ENCODE results near the gene FCN2.

FCN2 gene

DNA sequence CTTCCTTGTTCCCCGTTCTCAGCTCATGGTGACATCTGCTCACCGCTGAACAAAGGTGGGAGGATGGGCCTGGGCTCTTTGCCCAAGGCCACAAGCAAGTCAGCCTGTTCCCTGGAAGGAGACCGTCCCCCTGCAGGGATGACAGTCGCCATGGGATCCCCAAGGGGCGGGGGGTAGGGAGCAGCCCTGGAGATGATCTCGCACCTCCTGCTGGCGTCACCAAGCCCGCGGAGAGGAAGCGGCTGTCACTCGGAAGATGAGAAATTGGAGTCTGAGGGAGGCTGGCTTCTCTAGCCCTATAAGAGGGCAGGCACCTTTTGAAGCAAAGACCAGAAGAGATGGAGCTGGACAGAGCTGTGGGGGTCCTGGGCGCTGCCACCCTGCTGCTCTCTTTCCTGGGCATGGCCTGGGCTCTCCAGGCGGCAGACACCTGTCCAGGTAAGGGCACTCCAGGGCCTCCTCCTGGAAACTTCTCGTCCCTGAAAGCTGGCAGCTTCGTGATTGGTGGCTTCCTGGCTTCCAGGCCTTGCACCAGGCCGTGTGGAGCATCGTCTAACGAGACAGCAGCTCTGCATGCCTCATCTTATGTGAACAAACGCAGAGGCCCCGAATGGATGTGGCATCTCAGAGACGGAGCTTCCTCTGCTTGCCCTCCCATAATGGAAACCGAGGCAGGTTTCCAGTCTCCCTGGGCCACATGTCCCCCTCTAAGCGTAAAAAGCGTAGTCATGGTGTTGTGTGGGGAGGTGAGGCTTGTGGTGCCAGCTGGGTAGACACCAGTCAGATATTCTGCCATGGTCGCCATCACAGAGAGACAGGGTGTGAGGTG is at the start of gene FCN2:
FCN2 (plus strand) TSS at position 327 of the 829 bp plus-strand sequence; CDS start at position 339, 12 bp downstream.
- no peak for DNase-seq

DNA sequence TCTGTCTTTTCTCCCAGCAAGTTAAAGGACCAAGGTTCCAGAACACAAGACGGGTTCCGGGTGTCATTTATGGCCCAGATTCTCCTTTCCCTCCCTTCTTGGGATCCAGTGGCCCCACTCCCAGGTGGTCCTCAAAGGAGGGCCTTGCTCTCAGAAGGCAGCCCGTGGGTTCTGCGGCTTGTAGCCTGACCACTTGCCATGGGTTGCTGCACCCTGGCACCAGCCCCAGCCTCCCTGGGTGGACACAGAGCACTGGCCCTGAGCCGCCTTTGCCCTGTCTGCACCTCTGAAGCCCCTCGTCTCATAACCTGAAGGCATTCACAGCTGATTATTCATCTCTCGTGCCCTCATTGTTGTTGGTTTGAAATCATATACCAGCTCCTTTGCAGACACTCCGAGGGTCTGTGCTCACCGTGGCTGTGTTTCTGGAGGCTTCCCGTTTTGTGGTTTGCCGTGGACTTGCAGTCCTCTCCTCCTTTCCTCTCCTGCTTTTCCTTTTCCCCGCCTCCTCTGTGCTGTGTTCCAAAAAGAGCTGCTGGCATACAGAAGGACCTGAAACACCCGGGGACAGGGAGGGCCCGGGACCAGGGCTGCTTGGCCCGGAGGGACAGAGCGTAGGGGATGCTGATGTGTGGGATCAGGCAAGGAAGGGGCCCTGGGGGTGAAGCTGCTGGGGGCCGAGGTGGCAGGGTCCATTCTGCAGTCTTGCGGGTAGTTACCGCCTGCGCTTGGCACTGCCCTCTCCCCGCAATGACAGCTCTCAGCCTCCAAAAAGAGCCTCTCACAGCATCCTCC is 49.5 kb upstream of the FCN2 start:
- DNase-seq: no peak

- DNase-seq: no peak
Observed at GRCh38 chr9:134832471-134832870, 48.1 kb upstream of the FCN2 start.

DNA sequence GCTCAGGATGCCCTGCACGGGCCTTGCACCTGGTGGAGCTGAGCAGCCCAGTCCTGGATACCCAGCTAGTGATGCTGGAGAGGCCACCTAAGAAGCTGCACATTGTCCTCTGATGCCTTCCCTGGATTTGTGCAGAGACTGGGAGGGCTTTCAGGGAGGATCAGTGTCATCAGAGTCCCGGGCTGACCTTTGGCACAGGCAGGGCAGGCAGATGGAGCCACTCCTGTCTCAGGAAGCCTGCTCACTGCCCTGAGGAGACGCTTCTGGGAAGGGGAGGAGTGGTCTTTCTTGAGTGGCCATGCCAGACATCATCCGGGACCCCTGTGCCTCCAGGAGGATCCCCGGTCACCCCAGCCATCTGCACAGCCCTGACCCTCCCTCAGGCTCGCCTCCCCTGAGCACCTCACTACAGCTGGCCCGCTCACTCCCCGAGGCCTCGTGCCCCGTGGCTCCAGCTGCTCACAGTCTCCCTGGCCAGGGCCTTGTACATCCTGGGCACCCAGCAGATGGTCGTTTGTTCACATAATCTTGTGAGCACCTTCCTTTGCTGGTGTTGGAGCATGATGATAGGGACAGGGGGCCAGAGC is 47.2 kb upstream of the FCN2 start:
- no peak for DNase-seq

DNA sequence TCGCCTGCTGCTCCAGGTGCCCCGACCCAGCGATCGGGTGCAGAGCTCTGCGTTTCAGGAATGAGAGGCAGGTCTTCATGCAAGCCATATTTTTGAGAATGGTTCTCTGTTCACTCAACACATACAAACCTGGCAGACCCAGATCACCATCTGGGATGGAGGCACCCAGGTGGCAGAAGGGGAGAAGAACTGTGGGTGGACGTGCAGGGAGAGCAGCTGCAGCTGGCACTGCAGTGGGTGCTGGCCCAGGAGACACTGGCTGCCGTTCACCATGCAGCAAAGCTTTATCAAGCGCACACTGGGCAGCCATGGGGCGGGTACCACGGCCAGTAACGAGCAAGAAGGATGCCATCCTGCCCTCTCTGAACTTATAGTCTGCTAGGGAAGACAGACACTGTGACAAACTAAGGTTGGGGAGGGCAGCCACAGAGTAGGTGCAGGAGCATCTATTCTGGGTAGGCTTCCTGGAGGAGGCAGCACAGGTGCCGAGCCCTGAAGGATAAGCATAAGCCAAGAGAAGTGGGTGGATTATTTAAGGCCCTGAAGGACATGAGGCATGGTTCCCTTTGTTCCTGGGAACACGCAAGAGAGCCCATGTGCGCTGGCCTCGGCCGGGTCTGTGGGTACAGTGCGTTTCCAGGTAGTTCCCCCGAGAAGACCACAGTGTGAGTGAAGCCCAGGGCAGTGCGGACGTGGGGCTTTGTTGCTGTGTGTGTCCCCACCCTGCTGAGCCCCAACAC is 46.2 kb upstream of the FCN2 start:
- DNase-seq: no peak

DNA sequence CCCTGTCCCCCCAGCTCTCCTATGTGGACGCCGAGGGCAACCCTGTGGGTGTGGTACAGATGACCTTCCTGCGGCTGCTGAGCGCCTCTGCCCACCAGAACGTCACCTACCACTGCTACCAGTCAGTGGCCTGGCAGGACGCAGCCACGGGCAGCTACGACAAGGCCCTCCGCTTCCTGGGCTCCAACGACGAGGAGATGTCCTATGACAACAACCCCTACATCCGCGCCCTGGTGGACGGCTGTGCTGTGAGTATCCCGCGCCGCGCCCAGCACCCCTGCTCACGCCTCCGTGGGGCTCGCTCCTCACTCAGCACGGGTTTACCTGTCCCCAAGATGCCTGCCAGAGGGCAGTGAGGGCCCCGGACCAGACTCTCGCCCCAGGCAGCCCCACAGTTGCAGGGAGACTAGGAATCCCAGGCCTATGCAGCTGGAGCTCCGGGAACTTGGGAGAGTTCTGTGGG is 45.6 kb upstream of the FCN2 start:
- no peak for DNase-seq

GRCh38 chr9:134835448-134835847 is 45.2 kb upstream of the FCN2 start:
- DNase-seq: no peak

- DNase-seq: no peak
Observed at GRCh38 chr9:134835987-134836386, 44.6 kb upstream of the FCN2 start.

- no peak for DNase-seq
Observed at GRCh38 chr9:134836406-134836970, 44.1 kb upstream of the FCN2 start.

DNA sequence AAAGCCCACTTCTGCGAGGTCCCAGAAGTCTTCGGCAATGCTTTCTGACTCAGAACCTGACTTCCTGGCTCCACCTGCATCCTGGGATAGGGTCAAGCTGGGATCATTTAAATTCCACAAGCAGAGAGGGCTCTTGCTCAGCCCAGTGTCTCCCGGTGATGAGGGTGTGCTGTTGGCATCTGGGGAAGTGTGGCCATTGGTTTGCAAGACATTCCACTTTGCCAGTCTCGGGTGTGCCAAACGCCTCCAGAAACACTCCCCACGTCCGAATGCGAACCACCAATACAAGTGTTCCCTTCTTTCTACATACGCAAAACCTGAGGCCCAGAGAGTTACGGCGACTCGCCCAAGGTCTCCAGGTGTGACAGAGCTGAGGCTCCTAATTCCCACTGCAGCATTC is 43.1 kb upstream of the FCN2 start:
- no peak for DNase-seq

DNA sequence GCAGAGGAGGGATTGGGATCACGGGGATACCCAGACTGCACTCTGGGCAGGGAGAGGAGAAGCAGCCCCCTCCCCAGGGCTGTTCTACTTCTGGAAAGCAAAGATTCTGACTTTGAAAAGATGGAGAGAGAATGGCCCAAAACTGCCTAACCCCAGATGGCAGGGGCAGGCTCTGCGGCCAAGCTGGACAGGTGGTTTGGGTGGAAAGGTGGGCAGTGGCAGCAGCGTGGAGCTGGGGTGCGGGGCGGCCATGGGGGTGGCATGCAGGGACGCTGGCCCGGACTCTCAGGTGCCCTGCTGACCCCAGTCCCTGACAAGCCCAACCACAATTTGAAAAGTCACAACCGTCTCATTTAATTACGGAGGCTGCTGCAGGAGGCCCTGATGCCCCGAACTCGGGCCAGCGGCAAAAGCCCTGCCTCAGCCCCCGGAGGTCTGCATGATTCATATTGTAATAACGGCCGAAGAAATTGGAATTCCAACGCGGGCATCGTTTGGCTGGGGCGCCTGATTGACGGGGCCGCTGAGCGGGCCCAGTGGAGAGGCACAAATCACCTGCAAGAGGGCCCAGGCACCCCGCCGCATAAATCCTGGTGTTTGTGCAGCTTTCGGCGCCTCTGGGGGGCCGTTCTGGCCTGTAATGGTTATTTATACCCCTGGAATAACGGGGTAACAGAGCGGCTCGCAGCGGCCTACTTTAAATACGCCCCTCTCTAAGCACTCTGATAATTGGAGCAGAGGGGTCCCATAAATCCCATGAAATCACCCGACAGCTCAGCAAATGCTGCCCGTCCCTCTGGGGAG is 41.8 kb upstream of the FCN2 start:
- DNase-seq: no peak

GRCh38 chr9:134839455-134840125 is 41.0 kb upstream of the FCN2 start:
- DNase-seq: no peak

- no peak for DNase-seq
Observed at GRCh38 chr9:134840511-134840910, 40.1 kb upstream of the FCN2 start.

- DNase-seq: no peak
Observed at GRCh38 chr9:134841180-134841904, 39.3 kb upstream of the FCN2 start.

GRCh38 chr9:134842321-134842720 is 38.3 kb upstream of the FCN2 start:
- no peak for DNase-seq

DNA sequence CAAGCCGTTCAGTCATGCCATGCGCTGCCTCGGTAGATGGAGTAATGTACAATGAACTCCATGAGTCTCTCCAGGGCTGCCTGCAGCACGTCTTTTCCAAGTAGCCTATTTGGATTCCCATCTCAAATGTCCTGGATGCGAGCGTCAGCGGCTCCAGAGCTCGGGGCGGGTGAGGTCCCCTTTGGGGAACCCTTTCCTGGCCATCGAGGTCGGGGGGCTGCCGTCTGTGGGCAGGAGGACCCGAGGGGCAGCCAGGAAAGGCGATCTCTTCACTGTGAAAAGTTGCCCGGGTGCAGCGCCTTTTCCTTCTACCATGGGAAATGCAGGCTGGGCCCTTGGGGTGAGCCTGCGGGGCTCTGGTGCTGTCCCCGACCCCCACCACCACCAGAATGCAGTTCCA is 36.9 kb upstream of the FCN2 start:
- DNase-seq: no peak

- no peak for DNase-seq
Observed at GRCh38 chr9:134844821-134845220, 35.8 kb upstream of the FCN2 start.

GRCh38 chr9:134846187-134846586 is 34.4 kb upstream of the FCN2 start:
- DNase-seq: no peak

DNA sequence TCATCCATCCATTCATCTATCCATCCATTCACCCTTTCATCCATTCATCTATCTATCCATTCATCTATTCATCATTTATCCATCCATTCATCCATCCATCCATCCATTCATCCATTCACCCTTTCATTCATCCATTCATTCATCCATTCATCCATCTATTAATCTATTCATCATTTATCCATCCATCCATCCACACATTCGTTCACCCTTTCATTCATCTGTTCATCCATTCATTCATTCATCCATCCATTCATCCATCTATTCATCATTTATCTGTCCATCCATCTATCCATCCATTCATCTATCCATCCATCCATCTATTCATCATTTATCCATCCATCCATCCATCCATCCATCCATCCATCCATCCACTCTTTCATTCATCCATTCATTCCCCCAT is 33.9 kb upstream of the FCN2 start:
- DNase-seq: no peak

GRCh38 chr9:134847138-134847537 is 33.5 kb upstream of the FCN2 start:
- no peak for DNase-seq
